SK-N-SH treated with all-trans-retinoic acid at 6 μM for 48 hours (cell line): ENCODE results near the gene CLP1.

ENCODE experiments used
- ARNTL ChIP-seq: fragments of 450-650 bp; formaldehyde crosslinking; IDR thresholded peaks from 2 replicates; pipeline ENCODE4 v1.5.0; 2020; ENCODE audit warnings: low read depth, mild to moderate bottlenecking, moderate library complexity, borderline replicate concordance
- PATZ1 ChIP-seq: fragments of 250-450 bp; sonication (Bioruptor Pico); IDR thresholded peaks from 2 replicates; pipeline ENCODE4 v1.8.0; 2020; ENCODE audit warnings: mild to moderate bottlenecking, moderate library complexity, borderline replicate concordance
- POU6F1 ChIP-seq: fragments of 250-450 bp; sonication (Bioruptor Pico); IDR thresholded peaks from 2 replicates; pipeline ENCODE4 v1.8.0; 2021; ENCODE audit warnings: low read depth, mild to moderate bottlenecking, moderate library complexity, borderline replicate concordance
- ZNF70 ChIP-seq: fragments of 450-650 bp; formaldehyde crosslinking; IDR thresholded peaks from 2 replicates; pipeline ENCODE4 v1.5.0; 2020; ENCODE audit warnings: mild to moderate bottlenecking, moderate library complexity

GRCh38 chr11:57658023-57658361, 430 bp downstream of the CLP1 start:
- no peak for TF ChIP-seq PATZ1
- TF ChIP-seq ARNTL (CRISPR knock-in tag), result no peak
- TF ChIP-seq POU6F1 (CRISPR knock-in tag), result no peak
- no peak for TF ChIP-seq ZNF70 (CRISPR knock-in tag)
